Urinary bladder (tissue), 4 donors: ENCODE measurements around the gene PPME1. TPM values are rescaled to one million over a fixed set of nuclear protein-coding genes. Genes with fewer than 3 reads are reported as not detected.

Experiments
- DNase-seq: peaks from one replicate; pipeline ENCODE4 v3.0.0-alpha.2; 2015; ENCODE audit errors: extremely low spot score
- H3K27ac ChIP-seq: one replicate; pipeline ENCODE4 v1.5.1; 2013; ENCODE audit warnings: low read depth, mild to moderate bottlenecking, moderate library complexity
- H3K36me3 ChIP-seq: one replicate; pipeline ENCODE4 v1.6.1; 2013; ENCODE audit warnings: mild to moderate bottlenecking, moderate library complexity; ENCODE audit not compliant: insufficient read depth
- H3K4me1 ChIP-seq: one replicate; pipeline ENCODE4 v1.6.1; 2013; ENCODE audit warnings: mild to moderate bottlenecking, moderate library complexity; ENCODE audit not compliant: insufficient read depth
- H3K4me3 ChIP-seq: one replicate; pipeline ENCODE4 v1.5.1; 2013; ENCODE audit warnings: low read depth, low read length
- WGBS: extraction: QIAGEN DNeasy Blood & Tissue Kit; methylation state at CpG from one replicate; pipeline ENCODE4 v1.1.7; 2013; 5-methylcytosine and 5-hydroxymethylcytosine counted together
- polyA plus RNA-seq: library from polyadenylated mRNA; stranded (reverse); fragments of 200-250 nt; gene quantifications from one replicate; pipeline ENCODE4 v1.2.3, GENCODE V29; 2013
- total RNA-seq: library from RNA; depleted of rRNA; stranded (reverse); fragments of >200 nt; gene quantifications from one replicate; pipeline ENCODE4 v1.2.3, GENCODE V29; 2014
- donor health status: healthy with polysubstance abuse.
- donor health status: healthy.

Gene PPME1
- total and polyA plus RNA-seq, 2 donors: 24.5 to 33.4 TPM

DNA sequence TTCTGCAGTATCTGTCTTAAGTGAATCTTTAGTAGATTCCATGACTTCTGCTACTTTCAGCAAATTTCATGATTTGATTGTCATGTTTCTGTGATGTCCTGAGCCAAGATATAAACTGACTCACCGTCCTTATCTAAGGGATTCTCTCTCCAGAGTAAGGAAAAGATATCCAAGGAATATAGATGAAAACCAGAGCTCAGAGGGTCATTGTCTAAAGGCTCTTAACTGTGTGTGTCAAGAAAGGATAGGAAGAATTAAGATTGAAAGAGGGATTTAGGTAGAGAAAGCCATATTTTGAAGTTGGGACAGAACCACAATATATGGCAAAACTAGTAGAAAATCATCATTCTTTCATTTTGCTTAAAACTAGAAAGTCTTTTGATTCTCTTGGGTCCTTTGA is 50.7 kb downstream of the PPME1 start:
- no peaks in the 10 kb centered on the region for H3K36me3 ChIP-seq
- H3K27ac ChIP-seq: no peak overlapping the region
- no peak for DNase-seq
- no peaks in the 10 kb centered on the region for H3K4me1 ChIP-seq
- H3K4me3 ChIP-seq: no peak overlapping the region
- WGBS: 23% methylated on average over 1 of the region's 1 CpG

DNA sequence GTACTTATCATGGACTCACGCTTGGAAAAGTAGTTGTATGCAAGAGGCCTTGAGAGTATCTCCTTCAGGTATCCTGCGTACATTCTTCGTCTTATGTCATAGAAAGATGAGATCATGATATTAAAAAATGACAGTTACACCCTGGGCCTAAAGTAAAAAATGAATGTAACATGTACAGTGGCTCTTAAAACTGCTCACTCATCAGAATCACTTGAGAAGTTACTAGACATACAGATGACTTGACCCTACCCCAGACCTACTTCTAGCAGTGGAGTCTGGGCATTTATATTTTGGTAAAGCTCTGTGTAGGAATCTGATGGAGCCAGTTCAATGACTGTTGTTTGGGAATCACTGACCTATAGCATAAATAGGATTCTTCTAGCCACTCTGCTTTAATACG is 54.5 kb downstream of the PPME1 start:
- 97% methylated on average over 4 of the region's 4 CpGs for WGBS
- no peaks in the 10 kb centered on the region for H3K36me3 ChIP-seq
- H3K4me1 ChIP-seq: no peaks in the 10 kb centered on the region
- no peak for DNase-seq
- H3K4me3 ChIP-seq: no peak overlapping the region
- no peak overlapping the region for H3K27ac ChIP-seq

DNA sequence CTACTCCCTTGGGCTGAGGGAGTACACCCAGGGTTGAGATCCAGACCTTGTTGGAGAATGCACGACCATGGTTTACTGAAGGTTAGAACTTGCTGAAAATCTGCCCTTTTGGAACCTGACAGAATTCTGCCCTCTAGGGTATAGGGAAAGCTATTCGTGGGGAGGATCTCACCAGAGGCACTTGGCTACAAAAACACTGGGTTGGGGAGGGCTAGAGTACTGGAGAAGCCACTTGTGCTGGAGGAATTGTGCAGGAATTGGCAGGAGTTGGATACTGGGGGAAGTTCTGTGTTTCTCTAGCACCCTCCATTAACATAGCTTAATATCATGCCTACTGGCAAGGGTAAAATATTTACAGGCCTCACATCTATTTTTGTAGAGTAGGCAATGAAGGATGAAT is 55.8 kb downstream of the PPME1 start:
- Histone ChIP-seq H3K27ac (no peak overlapping the region), H3K4me1 (no peaks in the 10 kb centered on the region), H3K36me3 (no peaks in the 10 kb centered on the region), H3K4me3 (no peak overlapping the region)
- WGBS: 75% methylated on average over 2 of the region's 2 CpGs
- no peak for DNase-seq

DNA sequence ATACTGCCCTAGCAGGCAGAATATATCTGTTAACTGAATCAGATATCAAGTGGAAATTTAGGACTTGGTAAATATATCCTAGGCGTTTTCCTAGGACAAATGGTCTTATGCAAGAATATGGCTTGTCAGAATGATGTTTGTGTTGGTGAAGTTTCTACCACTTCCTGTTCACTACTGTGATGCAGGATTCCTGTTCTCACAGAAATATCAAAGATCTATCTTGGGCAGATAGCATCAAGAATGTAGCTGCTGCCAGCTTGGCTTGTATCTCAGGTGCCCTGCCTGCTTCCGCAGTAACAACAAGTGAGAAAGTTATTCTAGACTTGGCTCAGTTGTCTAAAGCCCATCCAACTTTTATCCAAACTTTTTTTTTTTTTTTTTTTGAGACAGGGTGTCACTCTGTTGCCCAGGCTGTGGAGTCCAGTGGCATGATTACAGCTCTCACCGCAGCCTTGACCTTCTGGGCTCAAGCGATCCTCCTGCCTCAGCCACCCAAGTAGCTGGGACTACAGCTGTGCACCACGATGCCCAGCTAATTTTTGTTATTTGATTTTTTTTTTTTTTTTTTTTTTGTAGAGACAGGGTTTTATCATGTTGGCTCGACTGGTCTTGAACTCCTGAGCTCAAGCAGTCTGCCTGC is 61.3 kb downstream of the PPME1 start:
- WGBS: 88% methylated on average over 6 of the region's 6 CpGs
- Histone ChIP-seq H3K27ac (no peak overlapping the region), H3K4me1 (no peaks in the 10 kb centered on the region), H3K4me3 (no peak overlapping the region), H3K36me3 (peaks cover 2% of the 10 kb centered on the region)
- no peak for DNase-seq

DNA sequence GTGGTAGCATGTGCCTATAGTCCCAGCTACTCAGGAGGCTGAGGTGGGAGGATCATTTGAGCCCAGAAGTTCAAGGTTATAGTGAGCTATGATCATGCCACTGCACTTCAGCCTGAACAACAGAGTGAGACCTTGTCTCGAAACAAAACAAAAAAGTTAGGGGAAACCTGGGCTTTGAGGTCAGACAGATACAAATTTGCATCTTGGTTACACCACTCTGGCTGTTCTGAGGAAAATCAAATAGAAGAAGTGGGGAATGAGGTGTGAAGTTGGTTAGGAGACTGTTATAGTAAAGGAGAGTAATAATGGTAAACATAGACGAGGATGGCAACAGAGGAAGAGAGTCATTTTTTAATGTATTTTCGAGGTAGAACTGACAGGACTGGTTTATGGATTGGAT is 62.6 kb downstream of the PPME1 start:
- H3K27ac ChIP-seq: no peak overlapping the region
- no peaks in the 10 kb centered on the region for H3K4me1 ChIP-seq
- no peak for DNase-seq
- peaks cover 2% of the 10 kb centered on the region for H3K36me3 ChIP-seq
- WGBS: 95% methylated on average over 3 of the region's 3 CpGs
- no peak overlapping the region for H3K4me3 ChIP-seq

DNA sequence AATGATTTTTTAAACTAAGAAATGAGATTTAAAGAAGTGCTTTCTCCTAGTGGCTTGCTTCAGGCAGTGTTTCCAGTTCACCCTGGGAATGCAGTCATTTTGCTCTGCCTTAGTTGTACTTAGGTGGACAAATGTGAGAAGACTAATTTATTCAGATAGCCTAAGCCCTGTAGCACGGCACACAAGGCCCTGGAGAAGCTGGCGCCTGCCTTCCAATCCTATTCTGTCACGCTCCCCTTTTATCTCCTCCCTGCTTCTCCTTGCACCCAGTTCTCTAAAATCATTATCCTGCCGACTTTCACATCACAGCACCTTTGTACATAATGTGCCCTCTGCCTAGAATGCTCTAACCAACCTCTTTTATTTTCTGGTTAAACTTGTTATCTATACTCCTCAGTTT is 64.0 kb downstream of the PPME1 start:
- Histone ChIP-seq H3K4me1 (no peaks in the 10 kb centered on the region), H3K27ac (no peak overlapping the region), H3K36me3 (peaks cover 5% of the 10 kb centered on the region), H3K4me3 (no peak overlapping the region)
- DNase-seq: no peak
- WGBS: 92% methylated on average over 4 of the region's 4 CpGs

DNA sequence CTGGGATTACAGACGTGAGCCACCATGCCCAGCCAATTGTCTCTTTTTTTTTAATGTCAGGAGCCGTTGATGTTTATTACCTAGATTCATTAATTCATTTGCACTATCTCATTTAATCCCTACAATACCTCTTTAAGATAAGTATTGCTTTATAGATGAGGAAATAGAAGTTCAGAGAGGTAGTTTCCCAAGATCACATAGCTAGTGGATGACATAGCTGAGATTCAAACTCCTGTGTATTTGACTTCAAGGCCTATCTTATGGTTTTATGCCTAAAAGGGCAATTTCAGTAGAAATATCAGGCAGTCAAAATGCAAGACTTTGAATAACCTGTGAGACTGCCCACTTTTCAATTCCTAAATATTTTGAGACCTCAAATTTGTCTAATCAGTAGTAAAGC is 66.5 kb downstream of the PPME1 start:
- H3K4me3 ChIP-seq: no peak overlapping the region
- 75% methylated on average over 2 of the region's 2 CpGs for WGBS
- no peaks in the 10 kb centered on the region for H3K4me1 ChIP-seq
- DNase-seq: no peak
- no peak overlapping the region for H3K27ac ChIP-seq
- H3K36me3 ChIP-seq: peaks cover 6% of the 10 kb centered on the region

DNA sequence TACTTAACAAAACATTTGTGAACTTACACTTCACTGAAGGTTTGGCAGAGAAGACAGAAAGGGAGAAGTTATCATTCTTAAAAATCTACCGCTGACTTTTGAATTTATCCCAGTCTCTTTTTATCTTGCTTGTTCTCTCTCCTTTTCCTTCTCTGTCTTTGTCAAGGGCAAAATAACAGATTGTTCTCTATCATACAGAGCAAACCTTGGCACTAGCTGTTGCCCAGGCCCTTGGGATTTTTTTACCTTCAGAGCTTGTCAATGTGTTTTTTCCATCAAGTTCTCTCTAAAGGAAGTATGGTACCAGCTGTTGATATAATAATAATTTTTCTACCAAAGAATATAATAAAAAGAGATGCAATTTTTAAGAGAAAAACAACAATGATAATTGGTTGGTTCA is 67.2 kb downstream of the PPME1 start:
- DNase-seq: no peak
- 80% methylated on average over 1 of the region's 1 CpG for WGBS
- Histone ChIP-seq H3K27ac (no peak overlapping the region), H3K36me3 (peaks cover 6% of the 10 kb centered on the region), H3K4me3 (no peak overlapping the region), H3K4me1 (no peaks in the 10 kb centered on the region)

DNA sequence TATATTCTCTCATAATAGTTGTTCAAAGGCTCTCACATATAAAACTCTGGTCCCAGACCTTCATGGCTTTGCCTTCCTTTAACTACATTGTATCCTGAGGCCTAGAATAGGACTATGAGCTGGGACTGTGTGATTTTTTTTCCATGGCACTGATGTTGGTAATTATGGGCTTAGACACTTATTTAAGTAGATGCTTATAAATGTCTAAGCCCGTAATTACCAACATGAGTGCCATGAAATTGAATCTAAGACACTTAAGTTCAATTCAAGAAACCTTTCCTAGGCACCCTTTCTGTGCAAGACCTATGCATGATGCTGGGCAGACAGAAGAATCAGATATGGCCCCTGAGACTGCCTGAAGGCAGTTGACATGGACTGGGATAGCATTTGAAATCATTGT is 77.4 kb downstream of the PPME1 start:
- Histone ChIP-seq H3K4me3 (no peak overlapping the region), H3K27ac (no peak overlapping the region), H3K36me3 (peaks cover 11% of the 10 kb centered on the region), H3K4me1 (no peaks in the 10 kb centered on the region)
- 93% methylated on average over 1 of the region's 1 CpG for WGBS
- DNase-seq: no peak

DNA sequence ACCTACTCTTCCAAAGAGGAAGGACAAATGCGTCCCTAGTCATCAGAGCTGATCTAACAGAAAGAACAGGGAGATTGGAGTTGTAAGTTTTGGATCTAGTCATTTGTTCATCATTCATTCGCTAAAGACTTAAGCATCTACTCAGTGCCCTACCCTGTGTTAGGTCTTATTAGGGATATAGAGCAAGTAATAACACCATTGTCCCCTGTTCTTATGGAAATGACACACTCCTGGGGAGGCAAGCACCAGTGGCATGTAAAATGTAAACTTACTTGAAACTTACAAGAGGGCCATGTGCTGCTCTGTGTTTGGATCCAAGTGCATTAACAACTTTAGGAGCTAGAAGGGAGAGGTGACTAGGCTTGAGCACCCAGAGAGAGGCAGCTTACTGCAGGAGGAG is 78.4 kb downstream of the PPME1 start:
- 91% methylated on average over 2 of the region's 2 CpGs for WGBS
- H3K4me1 ChIP-seq: no peaks in the 10 kb centered on the region
- DNase-seq: no peak
- no peak overlapping the region for H3K27ac ChIP-seq
- H3K36me3 ChIP-seq: peaks cover 14% of the 10 kb centered on the region
- H3K4me3 ChIP-seq: no peak overlapping the region

DNA sequence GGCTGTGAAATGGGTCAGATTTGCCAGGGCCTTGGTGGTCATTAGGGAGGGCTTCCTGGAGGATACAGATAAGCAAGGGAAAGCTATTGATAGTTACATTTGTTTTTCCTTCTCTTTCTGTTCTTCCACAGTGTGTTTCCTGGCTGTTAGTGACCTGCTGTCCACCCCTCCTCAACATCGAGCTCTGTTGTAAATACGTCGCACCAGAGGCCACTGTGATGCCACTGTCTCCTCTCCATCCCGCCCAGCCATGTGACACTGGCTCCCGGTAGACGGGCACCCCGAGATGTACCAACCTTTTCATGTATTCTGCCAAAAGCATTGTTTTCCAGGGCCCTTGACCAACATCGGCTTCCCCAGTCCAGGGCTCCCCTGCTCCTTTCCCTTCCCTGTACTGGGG is 82.3 kb downstream of the PPME1 start:
- no peak overlapping the region for H3K4me3 ChIP-seq
- 87% methylated on average over 8 of the region's 8 CpGs for WGBS
- no peaks in the 10 kb centered on the region for H3K4me1 ChIP-seq
- peaks cover 8% of the 10 kb centered on the region for H3K36me3 ChIP-seq
- no peak overlapping the region for H3K27ac ChIP-seq
- no peak for DNase-seq

DNA sequence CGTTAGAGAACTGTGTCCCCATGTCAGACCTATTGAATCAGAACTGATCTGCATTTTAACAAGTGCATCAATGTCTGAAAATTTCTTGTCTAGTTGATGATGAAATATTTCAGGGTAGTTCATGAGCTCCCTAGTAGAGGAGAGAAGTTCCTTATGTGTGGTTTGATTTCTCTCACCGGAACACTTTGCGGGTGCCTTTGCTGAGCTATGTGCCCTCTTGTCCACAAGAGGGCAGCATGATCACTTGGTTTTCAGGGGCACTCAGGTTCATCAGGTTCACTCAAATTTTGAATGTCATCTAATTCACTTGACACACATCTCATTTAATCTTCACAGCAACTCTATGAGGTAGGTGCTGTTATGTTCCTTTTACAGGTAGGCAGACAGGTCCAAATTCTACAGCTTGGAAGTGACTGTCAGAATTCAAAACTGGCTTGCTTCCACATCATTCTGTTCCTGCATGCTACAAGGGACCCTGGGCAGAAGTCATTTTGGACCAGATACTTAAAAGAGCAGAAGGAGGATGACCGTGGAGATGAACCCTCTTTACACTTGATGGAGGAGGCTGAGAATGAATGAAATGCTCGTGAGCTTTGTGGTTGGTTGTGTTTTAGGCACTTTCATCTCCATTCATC is 84.8 kb downstream of the PPME1 start:
- 49% methylated on average over 5 of the region's 5 CpGs for WGBS
- H3K4me3 ChIP-seq: no peak overlapping the region
- peaks cover 8% of the 10 kb centered on the region for H3K36me3 ChIP-seq
- no peak overlapping the region for H3K27ac ChIP-seq
- DNase-seq: peak; percentile 13
- H3K4me1 ChIP-seq: no peaks in the 10 kb centered on the region

DNA sequence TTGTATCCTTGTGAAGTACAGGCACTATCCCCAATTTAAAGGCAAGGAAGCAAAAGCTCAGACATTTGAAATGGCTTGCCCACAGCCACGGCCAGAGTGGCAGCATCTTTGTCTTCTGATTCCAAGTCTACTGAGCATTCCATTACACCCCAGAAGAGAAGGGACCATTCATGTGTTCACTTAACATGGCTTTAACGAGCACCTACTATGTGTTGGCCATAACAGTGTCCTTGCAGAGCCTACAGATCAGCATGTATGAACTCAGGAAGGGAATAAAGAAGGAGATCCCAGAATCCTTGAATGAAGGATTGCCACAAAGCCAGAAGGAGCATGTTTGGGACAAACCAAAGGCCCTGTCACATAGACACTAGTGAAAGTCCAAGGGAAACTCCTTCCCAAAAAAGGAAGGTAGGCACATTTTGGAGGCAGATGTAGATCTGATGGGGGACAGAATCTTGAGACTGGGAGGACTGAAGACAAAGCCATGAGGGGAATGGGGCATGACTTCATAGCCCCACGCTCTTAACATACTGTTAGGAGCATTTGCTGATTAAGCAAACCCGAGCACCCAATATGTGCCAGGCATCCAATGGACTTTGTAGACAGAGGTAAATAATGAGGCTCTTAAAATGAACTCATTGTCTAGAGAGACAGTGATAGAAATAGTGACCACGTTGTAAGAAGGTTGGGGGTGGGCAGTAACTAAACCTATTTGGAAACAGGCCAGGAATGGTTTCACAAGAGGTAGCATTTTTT is 85.5 kb downstream of the PPME1 start:
- WGBS: 86% methylated on average over 5 of the region's 5 CpGs
- Histone ChIP-seq H3K36me3 (peaks cover 5% of the 10 kb centered on the region), H3K4me3 (no peak overlapping the region), H3K4me1 (no peaks in the 10 kb centered on the region), H3K27ac (no peak overlapping the region)
- DNase-seq: no peak

DNA sequence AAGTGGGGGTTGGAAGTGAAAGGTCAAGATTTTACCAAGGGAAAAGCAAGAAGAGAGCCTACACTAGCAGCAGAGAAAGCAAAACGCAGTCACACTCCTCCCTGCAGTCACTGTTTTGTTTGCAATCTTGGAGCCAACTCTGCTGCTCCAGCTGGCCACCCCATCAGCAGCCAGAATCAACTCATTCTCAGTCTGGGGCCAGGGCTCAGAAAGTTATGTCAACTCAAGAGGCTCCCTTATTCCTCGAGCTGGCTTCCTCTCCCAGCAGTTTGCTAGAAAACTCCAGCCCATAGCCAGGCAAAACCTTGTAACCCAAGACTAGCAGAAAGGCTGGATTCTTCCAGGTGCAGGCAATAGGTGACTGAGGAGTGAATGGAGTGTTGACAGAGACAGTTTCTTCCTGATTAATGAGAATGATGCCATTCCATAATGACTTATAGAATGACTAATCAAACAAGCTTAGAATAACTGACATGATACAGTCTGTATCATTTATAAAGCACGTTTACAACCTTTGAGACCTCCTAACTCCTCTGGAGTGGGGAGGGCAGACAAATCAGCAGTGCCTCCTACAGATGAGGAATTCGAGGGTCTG is 87.0 kb downstream of the PPME1 start:
- Histone ChIP-seq H3K27ac (no peak overlapping the region), H3K4me1 (no peaks in the 10 kb centered on the region), H3K36me3 (peaks cover 3% of the 10 kb centered on the region), H3K4me3 (no peak overlapping the region)
- no peak for DNase-seq
- WGBS: 36% methylated on average over 4 of the region's 4 CpGs
